Activated T-cell treated with anti-CD3 and anti-CD28 coated beads, Interleukin-2, amount 50 U/mL, for 72 hours (primary cell): ENCODE results near the gene TP73. TPM values are rescaled to one million over a fixed set of nuclear protein-coding genes. Genes with fewer than 3 reads are reported as not detected.

Experiments used
- ATAC-seq, 2 donors: fragments of 150-1000 bp; cut with Tn5 transposase; replicated peaks in 1 of 2; 2 replicates each; pipeline ENCODE4 v1.10.0; 2021; ENCODE audit warnings: moderate library complexity in 2 of 2, mild to moderate bottlenecking in 1 of 2
- DNase-seq, 2 donors: peaks; one replicate each; pipeline ENCODE4 v3.0.0; 2021 to 2022; ENCODE audit warnings: mixed read lengths in 1 of 2
- H3K27ac Mint-ChIP-seq: one replicate; pipeline ENCODE4 v1.8.0; 2022; ENCODE audit warnings: mild to moderate bottlenecking, moderate library complexity, mixed read lengths
- H3K27me3 Mint-ChIP-seq: one replicate; pipeline ENCODE4 v1.8.0; 2022; ENCODE audit warnings: low read depth, mixed read lengths
- H3K36me3 Mint-ChIP-seq, 2 donors: one replicate each; pipeline ENCODE4 v1.8.0; 2022; ENCODE audit warnings: mixed read lengths in 2 of 2, mild to moderate bottlenecking in 1 of 2; ENCODE audit not compliant: insufficient read depth in 2 of 2
- H3K4me1 Mint-ChIP-seq: one replicate; pipeline ENCODE4 v1.8.0; 2022; ENCODE audit warnings: low read depth, mixed read lengths
- H3K4me3 Mint-ChIP-seq, 2 donors: one replicate each; pipeline ENCODE4 v1.8.0; 2022; ENCODE audit warnings: mild to moderate bottlenecking in 2 of 2, mixed read lengths in 2 of 2, moderate library complexity in 2 of 2
- H3K9me3 Mint-ChIP-seq, 2 donors: one replicate each; pipeline ENCODE4 v1.8.0; 2022; ENCODE audit warnings: mixed read lengths in 2 of 2
- total RNA-seq, 2 donors: library from RNA; stranded (reverse); gene quantifications; one replicate each; pipeline ENCODE4 v1.2.3, GENCODE V29; 2022

Gene TP73
- total RNA-seq, 2 donors from 2014 or later, result 0.65 to 1.3 TPM

DNA sequence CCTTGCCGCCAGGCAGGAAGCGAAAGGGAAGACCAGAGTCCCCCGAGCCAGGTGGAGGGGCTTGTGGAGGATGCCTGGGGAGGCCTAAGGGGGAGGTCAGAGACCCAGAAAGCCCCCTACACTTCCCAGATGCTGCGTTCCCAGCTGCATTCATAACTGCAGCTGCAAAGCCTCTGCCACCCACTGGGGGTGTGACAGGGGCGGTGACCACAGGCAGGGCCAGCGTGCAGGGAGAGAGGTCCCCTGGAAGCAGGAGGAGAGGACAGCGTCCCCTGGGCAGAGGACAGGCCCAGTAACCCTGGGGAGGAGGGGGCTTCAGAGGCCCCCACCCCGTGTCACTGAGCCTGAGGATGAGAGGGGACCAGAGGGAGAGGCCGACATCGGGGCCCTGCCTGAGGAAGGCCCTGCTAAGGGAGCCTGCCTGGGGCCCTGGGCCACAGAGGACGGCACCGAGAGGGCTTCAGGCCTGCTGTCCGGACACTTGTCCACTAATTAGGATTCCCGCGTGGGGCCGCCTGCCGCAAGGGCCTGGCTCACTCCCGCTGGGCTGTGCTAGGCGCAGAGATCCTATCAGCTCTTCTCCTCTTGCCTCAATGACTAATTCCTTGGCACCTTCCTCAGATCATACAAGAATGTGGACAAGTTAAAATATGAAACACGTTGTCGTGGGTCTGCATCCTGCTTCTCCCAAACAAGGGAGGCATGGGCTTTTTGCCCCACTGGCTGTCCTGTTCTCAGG is 50.8 kb downstream of the TP73 start:
- Mint-ChIP-seq H3K27me3 (no peaks in the 10 kb centered on the region), H3K9me3 (no peaks in the 10 kb centered on the region), H3K27ac (no peak overlapping the region), H3K4me3 (no peak overlapping the region), H3K36me3 (no peaks in the 10 kb centered on the region), H3K4me1 (no peaks in the 10 kb centered on the region)
- no peak for ATAC-seq
- no peak for DNase-seq

DNA sequence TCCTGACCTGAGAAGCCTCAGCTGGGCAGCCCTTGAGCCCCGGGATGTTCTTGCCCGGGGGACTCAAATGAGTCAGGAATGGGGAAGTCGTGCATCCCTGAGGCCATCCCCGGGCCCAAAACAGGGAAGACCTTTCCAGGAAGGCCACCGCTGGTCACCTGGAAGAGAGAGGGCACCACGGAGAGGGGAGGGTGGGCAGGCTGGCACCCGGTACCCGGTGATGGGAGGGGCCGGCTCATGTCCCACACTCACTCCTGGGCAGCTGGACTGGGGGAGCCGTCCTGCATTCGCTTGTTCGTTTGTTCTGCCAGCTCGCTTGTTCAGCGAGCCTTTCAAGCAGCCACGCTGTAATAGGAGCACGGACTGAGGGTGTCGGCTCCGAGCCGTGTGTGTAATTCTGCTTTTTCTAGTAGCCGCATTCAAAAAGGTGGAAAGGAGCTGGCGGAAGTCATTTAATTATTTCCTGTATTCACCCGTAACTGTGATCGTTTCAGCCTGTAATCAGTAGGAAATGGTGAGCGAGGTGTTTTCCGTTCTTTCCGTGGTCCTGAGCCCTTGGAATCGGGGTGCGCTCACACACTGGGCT is 51.6 kb downstream of the TP73 start:
- Mint-ChIP-seq H3K4me3 (no peak overlapping the region), H3K9me3 (no peaks in the 10 kb centered on the region), H3K27ac (no peak overlapping the region), H3K27me3 (no peaks in the 10 kb centered on the region), H3K4me1 (no peaks in the 10 kb centered on the region), H3K36me3 (no peaks in the 10 kb centered on the region)
- ATAC-seq (no peak), DNase-seq (no peak)

DNA sequence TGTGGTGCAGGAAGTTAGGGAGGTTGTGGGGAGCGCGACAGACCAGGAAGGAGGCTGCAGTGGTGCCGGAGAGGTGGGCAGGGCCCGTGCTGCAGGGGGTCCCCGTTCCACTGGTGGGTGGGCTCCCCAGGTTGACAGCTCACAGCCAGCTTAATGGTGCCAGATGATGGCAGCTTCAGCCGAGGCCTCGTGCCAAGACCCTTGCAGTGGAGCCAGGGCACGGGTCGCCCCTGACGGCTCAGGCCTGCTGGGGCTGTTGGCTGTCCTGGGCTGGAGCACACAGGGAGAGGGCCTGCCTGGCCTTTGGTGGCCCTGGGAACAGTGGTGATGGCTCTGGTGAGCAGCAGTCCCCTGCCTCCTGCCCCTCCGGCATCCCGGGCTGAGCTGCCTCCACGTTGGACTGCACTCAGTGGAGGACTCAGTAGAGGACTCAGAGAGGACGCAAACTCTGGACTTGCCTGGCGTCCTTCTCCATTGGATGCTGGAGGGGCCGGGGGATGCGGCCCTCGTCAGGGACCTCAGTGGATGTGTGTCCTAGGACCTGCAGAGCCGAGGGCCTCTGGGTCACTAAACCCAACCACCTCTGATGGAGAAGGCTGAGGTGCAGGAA is 53.1 kb downstream of the TP73 start:
- DNase-seq (no peak), ATAC-seq (no peak)
- Mint-ChIP-seq H3K27ac (no peak overlapping the region), H3K36me3 (no peaks in the 10 kb centered on the region), H3K27me3 (no peaks in the 10 kb centered on the region), H3K4me3 (no peak overlapping the region), H3K9me3 (no peaks in the 10 kb centered on the region), H3K4me1 (no peaks in the 10 kb centered on the region)

DNA sequence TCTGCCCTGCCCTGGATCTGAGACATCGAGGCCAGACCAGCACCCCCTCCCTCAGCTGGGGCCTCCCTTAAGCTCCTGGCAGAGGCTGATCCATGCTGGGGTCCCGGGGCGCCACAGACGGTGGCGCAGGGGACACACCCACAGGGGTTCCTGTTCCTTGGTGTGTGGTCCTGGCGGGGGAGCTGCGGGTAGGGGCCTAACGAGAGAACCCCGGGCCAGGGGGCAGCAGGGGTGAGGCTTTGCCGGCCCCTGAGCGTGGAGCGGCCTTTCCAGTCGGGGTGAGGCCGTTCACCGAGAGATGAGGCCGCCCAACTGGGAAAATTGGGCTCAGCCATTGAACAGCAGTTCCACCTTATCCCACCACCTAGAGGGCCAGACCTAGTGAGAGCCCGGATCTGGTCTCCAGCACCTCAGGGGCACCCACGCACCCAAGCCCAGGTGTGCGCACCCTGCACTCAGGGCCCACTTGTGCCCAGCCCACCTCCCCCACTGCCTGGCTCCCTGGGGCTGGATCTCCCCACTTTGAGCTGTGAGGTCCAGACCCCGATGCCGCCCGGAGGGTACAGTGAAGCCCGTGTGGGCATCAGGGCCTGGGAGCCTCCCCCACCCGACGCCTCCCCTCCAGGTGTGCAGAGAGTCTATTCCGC is 54.5 kb downstream of the TP73 start:
- no peak overlapping the region for H3K27ac Mint-ChIP-seq
- H3K4me3 Mint-ChIP-seq, result no peak overlapping the region
- no peaks in the 10 kb centered on the region for H3K36me3 Mint-ChIP-seq
- H3K9me3 Mint-ChIP-seq, result no peaks in the 10 kb centered on the region
- H3K4me1 Mint-ChIP-seq, result no peaks in the 10 kb centered on the region
- ATAC-seq (no peak), DNase-seq (no peak)
- H3K27me3 Mint-ChIP-seq, result no peaks in the 10 kb centered on the region

DNA sequence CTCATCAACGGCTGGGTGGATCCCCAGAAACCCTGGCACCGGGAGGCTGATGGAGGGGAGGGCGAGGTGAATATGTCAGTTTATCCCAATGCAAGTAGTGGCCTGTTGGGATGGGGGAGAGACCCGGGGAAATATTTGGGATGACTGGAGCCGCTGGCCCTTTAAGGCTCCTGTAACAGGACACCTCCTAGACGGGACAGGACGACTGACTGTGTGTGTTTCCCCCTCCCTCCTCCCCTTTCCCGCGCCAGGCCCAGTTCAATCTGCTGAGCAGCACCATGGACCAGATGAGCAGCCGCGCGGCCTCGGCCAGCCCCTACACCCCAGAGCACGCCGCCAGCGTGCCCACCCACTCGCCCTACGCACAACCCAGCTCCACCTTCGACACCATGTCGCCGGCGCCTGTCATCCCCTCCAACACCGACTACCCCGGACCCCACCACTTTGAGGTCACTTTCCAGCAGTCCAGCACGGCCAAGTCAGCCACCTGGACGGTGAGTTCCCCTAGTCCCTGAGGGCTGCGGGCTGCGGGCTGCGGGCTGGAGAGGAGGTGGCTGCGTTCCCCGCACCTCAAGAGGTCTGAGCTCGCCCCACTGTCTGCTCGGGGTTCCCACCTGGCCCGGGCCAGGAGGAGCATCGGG is 55.1 kb downstream of the TP73 start:
- H3K36me3 Mint-ChIP-seq, result no peaks in the 10 kb centered on the region

DNA sequence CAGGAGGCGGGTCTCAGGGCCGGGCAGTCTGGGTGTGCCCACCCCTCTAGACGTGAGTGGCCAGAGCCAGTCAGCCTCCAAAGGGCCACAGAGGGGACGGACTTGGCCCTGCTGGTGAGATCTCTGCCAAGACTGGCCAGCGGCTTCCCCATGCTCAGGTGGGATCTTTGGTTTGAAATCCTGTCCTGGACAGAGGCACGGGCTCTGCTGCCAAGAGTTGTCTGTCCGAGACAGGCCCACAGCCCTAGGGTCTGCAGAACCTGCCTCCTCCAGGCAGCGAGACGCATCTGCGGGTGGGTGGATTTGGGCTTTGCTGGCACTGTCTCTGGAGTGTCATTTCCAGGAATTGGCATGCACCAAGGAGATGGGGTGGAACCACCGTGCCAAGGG is 55.6 kb downstream of the TP73 start:
- no peaks in the 10 kb centered on the region for H3K4me1 Mint-ChIP-seq
- H3K9me3 Mint-ChIP-seq, result no peaks in the 10 kb centered on the region
- no peak overlapping the region for H3K27ac Mint-ChIP-seq
- no peaks in the 10 kb centered on the region for H3K27me3 Mint-ChIP-seq
- ATAC-seq, result no peak
- DNase-seq, result no peak
- H3K4me3 Mint-ChIP-seq, result no peak overlapping the region
- H3K36me3 Mint-ChIP-seq, result no peaks in the 10 kb centered on the region

More for the DNA sequence above, 55.1 kb downstream of the TP73 start:
- Mint-ChIP-seq H3K9me3 (no peaks in the 10 kb centered on the region), H3K27me3 (no peaks in the 10 kb centered on the region), H3K4me3 (no peak overlapping the region), H3K4me1 (no peaks in the 10 kb centered on the region), H3K27ac (no peak overlapping the region)
- no peak for DNase-seq
- ATAC-seq, result no peak

DNA sequence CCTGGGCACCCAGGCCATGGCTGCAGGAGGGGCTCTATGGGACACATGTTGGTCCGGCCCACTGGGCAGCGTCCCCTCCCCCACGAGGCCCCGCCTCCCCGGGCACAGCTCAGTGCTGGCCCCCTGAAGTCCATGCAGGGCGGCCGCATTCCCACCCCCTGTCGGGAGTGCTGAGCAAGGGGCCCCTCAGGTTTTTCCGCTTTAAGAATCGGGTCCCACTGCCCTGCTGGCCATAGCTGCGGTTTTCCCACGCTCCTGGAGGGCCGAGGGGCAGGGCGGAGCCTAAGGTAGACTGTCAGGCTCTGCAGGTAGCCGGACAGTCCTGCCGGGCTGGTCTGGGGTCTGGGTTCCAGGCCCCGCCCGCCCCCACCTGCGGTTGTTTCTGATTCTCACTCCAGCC is 56.5 kb downstream of the TP73 start:
- Mint-ChIP-seq H3K4me1 (no peaks in the 10 kb centered on the region), H3K9me3 (no peaks in the 10 kb centered on the region), H3K4me3 (no peak overlapping the region), H3K36me3 (no peaks in the 10 kb centered on the region), H3K27me3 (no peaks in the 10 kb centered on the region), H3K27ac (no peak overlapping the region)
- DNase-seq (no peak), ATAC-seq (no peak)

DNA sequence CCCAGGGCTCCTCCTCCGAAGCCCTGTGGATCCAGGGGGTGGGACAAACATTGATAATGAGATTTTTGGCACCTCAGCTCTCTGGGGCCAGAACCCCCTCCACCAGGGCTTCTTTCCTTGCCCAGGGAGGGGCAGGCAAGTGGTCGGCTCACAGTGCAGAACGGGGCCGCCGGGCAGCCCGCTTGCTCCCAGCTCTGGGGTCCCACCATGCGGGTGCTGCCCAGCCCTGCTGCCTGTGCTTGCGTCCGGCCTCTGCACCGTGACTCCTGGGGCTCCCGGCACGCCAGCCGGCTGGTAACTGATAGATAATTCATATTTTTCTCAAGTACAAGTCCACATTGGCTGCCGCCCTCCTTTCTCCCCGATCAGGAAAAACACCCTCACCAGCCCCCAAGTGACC is 57.9 kb downstream of the TP73 start:
- DNase-seq, result no peak
- H3K27me3 Mint-ChIP-seq, result no peaks in the 10 kb centered on the region
- H3K4me3 Mint-ChIP-seq, result no peak overlapping the region
- no peak for ATAC-seq
- H3K36me3 Mint-ChIP-seq, result no peaks in the 10 kb centered on the region
- H3K27ac Mint-ChIP-seq, result no peak overlapping the region
- H3K9me3 Mint-ChIP-seq, result no peaks in the 10 kb centered on the region
- H3K4me1 Mint-ChIP-seq, result no peaks in the 10 kb centered on the region

DNA sequence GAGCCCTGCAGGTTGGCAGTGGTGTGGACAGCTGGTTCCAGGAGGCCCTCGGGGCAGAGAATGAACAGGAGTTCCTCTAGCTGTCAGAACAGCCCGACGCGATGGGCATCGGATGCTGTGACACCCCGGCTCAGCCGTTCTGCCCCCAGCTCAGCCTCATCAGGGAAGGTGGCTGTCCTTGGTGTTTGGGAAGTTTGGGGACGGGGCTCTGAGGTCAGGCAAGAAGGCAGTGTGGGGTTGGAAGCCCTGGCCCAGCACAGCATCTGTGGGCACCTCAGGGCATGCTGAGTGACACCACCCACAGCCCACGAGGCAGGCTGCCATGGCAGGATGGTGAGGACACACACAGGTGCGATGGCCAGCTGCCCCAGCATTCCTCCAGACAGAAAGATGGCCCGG is 59.1 kb downstream of the TP73 start:
- no peak for DNase-seq
- H3K9me3 Mint-ChIP-seq, result no peaks in the 10 kb centered on the region
- no peak overlapping the region for H3K27ac Mint-ChIP-seq
- no peaks in the 10 kb centered on the region for H3K4me1 Mint-ChIP-seq
- H3K36me3 Mint-ChIP-seq, result no peaks in the 10 kb centered on the region
- no peak overlapping the region for H3K4me3 Mint-ChIP-seq
- no peaks in the 10 kb centered on the region for H3K27me3 Mint-ChIP-seq
- ATAC-seq, result no peak

DNA sequence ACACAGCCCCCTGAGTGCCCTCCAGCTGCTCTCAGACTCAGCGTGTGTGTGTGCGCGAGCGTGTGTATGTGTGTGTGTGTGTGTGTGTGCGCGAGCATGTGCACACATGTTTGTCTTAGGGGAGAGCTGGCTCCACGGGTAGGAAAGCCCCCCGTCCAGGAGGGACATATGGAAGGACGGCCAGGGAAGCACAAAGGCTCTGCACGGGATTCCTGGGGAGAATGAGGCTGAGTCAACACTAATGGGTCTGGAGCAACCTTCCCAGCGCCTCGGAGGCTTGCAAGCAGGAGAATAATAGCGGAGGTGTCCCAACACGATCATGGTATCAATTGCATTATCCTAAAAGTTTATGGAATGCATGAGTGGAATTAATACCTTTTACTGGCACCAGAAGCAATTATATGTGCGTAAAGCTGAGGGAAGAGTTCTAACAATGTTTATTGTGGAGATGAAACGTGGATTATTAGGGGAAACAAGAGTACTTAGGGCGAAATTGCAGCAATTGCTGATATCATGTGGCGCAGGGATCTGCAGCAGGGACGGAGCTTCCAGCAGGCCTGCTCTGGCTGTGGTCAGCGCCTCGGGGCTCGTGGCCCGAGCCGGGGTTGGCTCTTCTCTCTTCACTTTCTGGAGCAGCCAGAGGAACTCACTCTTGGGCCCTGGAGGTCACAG is 59.6 kb downstream of the TP73 start:
- Mint-ChIP-seq H3K4me1 (no peaks in the 10 kb centered on the region), H3K36me3 (no peaks in the 10 kb centered on the region), H3K9me3 (no peaks in the 10 kb centered on the region), H3K27ac (no peak overlapping the region), H3K27me3 (no peaks in the 10 kb centered on the region), H3K4me3 (no peak overlapping the region)
- no peak for DNase-seq
- ATAC-seq, result no peak

DNA sequence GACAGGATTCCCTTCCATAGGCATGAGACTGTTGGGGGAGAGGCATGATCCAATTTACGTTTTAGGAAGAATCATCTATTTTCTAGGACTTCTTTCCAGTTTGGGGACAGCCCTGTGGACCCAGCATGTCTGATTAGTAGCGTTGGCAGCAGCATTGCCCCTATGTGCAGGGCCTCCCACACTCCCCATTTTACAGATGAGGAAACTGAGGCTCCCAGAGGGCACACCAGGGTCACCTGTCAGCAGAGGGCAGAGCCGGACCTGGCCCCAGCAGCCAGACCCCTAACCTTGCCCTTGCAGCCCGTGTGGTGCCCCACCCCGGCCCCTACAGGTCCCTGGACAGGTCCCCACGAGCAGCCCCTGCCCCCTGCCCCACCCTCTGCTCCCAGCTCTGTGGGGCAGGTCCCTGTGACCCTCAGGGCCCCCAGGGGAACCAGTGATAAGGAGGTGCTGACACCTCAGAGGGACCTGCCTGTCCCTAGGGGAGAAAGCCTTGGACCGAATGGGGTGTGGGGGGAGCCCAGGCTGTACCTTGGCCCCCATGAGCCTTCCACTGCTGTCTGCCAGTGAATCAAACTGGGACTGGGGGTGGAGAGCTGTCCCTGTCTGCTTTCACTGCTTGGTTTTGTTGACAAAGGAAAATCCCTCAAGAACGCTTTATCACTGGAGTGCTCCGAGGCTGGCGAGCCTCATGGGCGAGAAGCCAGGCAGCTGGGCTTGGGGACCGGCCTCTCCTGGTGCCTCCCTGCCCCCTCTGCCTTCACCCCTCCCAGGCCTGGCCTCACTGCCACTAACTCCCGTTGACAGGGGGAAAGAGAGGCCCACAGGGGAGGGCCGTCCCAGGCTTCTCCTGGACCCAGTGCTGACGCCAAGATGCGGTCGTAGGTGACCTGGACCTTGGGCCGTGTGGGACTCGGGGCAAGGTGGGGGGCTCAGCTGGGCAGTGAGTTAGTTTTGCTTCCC is 60.5 kb downstream of the TP73 start:
- Mint-ChIP-seq H3K9me3 (no peaks in the 10 kb centered on the region), H3K4me1 (no peaks in the 10 kb centered on the region), H3K36me3 (no peaks in the 10 kb centered on the region), H3K27me3 (no peaks in the 10 kb centered on the region), H3K27ac (no peak overlapping the region), H3K4me3 (no peak overlapping the region)
- DNase-seq, result no peak
- ATAC-seq, result no peak

DNA sequence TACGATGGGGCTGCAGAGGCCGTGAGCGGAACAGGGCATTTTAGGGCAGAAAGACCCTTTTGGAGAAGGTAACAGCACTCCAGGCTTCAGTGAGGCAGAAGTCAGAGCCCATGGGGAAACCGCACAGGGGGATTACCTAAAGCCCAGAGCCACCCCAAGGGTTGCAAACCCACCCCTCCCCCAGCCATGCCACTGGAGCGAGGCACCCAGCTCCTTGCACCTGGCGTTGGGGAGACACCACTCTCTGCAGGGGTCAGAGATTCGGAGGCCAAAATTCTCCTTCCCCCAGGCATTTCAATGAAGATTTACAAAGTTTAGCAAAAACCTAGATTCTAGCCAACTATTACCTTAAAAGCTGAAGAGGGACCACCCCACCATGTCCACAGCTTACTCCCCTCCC is 61.5 kb downstream of the TP73 start:
- no peak overlapping the region for H3K27ac Mint-ChIP-seq
- H3K27me3 Mint-ChIP-seq, result no peaks in the 10 kb centered on the region
- DNase-seq (no peak), ATAC-seq (no peak)
- H3K4me3 Mint-ChIP-seq, result no peak overlapping the region
- no peaks in the 10 kb centered on the region for H3K9me3 Mint-ChIP-seq
- H3K4me1 Mint-ChIP-seq, result no peaks in the 10 kb centered on the region
- no peaks in the 10 kb centered on the region for H3K36me3 Mint-ChIP-seq
